Tongue (tissue), 2 donors: Measurements from ENCODE around the gene FBXL16. TPM values are rescaled to one million over a fixed set of nuclear protein-coding genes. Genes with fewer than 3 reads are reported as not detected.
"Not testable (repeated sequence)": the region's sequence is repeated elsewhere in the genome, so short reads cannot be mapped to it uniquely, and the experiment has no call there.

Experiments
- DNase-seq: peaks from one replicate; pipeline ENCODE4 v3.0.0-alpha.2; 2015
- total RNA-seq: library from RNA; depleted of rRNA; stranded (reverse); fragments of >200 nt; gene quantifications from one replicate; pipeline ENCODE4 v1.2.3, GENCODE V29; 2014

FBXL16 gene
- total RNA-seq, 1 donor from 2014 or later, result 1.3 TPM

DNA sequence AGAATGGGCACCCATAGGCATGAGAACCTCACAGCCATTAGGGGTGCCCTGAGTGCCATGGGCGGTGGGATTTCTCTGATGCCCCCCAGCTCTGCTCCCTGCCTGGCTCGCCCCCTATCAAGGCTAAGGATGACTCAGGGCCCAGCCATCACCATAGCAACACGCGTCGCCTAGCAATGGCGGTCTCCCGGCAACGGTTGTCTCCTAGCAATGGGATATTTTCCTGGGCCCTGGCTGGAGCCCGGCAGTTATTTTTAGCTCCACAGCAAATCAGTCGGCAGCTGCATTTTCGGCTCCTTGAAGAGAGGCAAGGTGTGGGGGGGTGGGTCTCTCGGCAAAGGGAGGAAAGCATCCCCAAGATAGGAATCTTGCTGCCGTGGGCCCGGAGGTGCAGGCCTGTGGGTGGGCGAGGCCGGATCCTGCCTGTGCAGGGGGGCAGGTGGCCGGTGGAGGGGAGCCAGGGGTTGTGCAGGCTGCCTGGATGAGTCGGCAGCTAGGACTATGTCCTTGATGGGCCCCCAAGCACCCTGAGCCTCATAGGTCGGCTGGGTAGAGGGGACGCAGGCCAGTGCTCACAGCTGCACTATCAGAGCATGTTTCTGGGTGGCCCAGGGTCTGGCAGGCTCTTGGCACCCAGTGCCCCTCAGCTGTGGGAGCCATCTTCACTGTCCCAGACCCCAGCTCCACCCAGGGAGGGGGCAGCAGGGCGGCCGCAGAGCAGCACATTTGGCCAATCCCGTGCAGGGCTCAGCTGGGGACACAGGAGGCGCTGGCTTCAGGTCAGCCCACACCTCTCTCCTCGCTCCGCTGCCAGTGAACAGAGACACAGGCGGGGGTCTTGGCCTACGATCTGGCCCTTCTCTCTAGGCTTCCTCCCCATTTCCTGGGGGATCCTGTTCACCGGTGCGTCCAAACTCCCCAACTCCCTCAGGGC is 4.2 kb upstream of the FBXL16 start:
- peak; percentile 86 for DNase-seq

DNA sequence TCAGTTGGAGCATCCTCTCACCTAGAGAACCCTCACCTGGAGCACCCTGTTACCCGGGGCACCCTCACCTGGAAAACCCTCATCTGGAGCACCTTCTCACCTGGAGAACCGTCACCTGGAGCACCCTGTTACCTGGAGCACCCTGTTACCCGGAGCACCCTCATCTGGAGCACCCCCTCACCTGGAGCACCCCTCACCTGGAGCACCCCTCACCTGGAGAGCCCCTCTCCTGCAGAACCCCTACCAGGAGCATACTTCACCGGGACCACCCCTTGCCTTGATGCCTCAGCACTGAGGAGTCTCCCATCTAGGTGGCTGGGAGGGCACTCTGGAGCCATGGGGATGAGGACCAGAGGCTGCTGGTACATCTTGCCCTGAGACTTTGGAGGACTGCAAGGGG is 3.4 kb upstream of the FBXL16 start:
- DNase-seq, result no peak

DNA sequence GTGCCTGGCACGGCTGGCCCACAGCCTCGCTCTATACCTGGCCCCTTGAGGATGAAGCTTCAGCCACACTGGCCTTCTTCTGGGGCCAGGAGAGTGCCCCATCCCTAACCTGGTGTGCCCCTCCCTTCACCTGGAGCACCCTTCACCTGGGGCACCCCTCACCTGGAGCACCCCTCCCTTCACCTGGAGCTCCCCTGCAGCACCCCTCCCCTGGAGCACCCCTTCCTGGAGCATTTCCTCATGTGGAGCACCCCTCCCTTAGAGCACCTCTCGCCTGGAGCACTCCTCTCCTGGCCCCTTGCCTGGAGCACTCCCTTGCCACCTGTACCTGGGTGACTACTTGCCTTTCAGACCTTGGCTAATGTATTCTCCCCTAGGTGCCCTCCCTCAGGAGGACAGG is 2.4 kb upstream of the FBXL16 start:
- no peak for DNase-seq

DNA sequence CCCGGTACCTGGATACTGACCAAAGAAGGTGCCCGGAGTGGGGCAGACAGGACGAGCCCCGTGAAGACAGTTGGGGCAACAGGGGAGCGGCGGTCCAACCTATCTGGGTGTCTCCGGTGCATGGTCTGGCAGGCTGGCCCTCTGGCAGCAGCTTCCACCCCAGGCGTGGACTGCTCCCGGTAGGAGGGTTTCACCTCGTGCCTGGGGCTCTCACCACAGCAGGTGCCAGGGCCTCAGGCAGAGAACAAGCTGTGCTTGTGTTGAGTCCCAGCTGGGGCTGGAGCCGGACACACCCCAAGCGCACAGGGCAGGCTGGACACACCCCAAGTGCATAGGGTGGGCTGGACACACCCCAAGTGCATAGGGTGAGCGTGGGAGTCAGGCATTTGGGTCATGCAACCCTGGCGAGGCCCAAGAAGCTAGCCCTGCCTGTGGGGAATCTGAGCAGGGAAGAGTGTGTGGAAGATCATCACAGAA is 1.5 kb upstream of the FBXL16 start:
- DNase-seq, result no peak

DNA sequence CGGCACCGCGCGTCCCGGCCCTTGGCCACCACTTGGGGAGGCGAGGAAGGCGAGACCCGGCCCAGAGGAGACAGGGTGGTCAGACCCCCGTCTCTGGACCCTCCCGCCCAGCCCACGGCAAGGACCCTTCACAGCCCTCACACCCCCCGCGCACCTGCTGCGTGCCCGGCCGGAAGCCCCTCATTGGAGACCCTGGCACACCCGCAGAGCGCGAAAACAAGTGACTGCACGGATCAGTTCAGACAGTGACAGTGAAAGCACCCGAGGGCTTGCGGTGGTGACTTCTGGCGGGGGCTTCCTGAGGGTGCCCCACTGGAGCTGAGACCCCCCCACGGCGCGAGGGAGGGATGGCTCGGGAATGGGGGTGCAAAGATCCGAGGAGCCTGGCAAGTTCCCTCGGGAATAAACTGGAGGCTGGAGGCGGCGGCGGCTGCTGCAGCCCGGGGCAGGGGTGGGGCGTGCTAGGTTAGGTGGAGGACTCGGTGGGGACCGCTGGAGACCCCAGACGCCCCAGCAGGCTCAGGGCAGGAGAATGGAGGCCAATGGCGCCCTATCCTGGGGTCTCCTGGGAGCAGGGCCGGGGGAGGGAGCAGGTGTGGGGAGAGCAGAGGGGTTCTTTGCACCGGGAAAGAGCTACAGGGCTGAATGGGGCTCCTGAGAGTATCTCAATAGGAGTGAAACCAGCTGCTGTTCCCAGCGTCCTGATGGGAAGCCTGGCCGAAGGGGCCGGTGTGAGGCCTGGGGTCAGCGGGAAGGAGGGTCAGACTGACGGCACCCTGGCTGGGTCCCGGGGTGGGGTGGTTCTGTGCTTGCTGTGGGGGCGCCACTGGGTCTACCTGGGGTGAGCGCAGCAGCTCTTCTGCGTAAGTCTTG is 824 bp upstream of the FBXL16 start:
- DNase-seq, result no peak

DNA sequence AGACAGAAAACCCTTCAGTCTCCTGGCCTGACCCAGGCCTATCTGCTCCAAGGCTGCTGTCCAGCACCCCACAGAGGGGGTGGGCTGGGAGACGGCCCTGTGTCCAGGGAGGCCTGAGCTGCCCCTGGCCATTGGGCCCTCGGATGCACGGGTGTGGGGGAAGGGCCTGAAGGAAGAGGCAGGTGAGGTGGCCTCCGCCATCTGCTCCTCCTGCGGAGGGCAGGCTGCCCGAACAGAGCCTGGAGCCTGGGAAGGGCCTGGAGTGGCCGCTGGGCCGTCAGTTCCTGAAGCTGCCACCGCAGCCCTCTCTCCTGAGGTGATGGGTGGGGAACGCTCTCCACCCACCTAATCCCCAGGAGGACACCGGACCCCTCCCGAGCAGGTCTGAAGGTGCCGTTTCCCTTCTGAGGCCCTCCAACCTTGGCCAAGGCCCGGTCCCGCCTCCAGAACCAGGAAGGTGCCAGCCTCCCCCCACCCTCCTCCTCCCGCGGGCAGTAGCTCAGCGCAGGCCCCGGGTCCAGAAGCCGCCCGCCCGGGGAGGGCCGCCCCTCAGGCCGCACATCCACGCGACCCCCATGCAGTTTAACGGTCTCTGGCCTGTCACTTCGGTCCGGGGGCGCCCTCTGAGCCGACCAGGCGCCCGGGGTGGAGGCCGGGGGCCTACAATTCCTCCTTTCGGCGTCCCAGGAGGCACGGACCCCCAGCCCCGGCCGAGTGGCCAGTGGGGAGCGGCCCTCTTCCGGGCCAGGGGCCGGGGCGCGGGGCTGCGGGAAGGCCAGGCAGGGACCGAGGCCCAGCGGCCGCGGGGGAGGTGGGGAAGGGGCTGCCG is 835 bp downstream of the FBXL16 start:
- DNase-seq, result no peak

DNA sequence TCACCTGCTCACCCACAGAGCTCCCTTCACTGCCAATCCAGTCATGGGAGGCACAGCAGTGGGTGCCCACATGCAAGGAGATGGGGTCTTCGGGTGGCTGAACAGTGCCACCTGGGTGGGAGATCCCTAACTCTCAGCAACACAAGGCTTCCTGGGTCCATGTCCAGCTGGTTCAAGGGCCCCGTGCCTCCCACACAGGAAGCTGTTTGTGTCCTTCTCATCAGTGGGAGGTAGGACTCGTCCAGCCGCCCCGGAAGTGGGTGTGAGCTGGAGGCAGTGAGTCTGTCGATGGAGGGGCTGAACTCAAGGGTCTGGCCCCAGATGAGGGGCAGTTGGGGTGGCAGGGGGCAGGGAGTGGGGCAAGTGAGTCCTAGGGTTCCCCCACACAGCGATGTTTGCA is 1.6 kb downstream of the FBXL16 start:
- DNase-seq, result no peak

DNA sequence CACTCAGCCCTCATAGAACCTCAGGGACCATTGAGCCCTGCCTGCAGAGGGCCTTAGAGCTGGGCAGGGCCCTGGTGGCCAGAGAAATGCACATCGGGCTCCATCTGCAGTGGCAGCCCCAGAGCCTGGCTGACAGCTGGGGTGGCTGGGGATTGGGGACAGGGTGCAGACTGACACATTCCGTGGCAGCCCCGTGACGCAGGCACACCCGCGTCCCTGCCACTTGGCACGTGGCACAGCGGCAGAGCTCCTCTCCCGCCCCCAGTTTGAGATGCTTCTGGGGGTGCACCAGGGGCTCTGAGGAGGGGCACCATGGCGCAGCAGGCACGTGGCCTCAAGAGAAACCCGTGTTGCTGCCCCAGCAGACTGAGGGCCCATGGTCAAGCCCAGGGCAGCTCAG is 2.2 kb downstream of the FBXL16 start:
- no peak for DNase-seq

DNA sequence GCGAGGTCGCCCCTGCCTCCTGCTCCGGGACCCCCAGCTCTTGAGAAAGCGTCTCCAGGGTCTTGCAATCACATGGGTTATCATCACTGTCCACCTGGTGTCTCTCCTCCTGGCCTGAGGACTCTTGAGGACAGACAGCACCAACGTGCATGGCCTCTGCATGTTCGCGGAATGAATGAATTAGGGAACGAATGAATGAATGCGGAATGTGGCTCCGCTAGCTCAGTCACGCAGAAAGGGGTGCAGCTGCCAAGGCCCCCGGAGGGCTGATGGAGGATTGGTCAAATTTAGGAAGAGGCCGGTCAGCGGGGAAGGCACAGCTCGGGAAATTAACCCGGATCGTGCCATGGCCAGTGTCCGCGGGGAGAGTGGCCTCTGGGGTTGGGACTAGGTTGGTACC is 3.3 kb downstream of the FBXL16 start:
- DNase-seq, result no peak

DNA sequence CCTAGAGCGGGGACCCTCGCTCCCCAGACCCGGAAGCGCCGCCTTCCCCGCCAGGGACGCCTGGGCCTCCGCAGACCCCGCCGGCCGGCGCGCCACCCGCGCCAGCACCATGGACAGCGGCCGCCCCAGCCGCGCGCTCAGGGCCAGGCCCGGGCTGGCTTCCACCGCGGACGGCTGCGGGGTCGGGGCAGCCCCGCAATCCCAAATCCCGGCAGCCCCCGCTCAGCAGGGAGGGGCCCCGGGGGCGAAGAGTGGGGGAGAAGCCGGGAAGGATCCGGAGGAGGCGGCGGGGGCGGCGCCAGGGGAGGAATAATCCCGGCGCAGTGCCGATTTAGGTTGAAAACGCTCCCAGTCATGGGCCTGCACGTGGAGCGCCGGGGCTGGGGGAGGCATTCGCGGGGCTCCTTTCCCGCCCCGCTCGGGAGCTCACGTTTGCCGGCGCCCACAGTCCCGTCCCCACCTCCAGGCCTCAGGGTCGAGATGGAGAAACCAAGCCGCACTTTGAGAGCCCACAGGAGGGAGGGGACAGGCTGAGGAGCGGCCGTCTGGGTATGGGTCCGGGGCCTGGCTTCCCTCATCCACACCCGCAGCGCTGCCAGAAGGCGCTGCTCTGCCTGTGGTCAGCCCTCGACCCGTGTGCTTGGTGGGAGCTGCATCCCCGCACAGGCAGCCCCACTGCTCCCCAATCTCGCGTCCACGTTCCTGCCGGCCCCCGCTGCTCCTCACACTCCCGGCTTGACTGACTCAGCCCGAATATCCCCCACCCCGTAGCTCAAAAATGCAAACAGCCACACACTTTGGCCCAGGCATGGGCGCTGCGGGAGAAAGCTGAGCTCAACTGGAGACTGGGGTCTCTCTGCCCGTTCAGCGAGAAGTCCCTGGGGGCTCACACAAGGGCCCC is 4.7 kb downstream of the FBXL16 start:
- DNase-seq, result peak; percentile 65

DNA sequence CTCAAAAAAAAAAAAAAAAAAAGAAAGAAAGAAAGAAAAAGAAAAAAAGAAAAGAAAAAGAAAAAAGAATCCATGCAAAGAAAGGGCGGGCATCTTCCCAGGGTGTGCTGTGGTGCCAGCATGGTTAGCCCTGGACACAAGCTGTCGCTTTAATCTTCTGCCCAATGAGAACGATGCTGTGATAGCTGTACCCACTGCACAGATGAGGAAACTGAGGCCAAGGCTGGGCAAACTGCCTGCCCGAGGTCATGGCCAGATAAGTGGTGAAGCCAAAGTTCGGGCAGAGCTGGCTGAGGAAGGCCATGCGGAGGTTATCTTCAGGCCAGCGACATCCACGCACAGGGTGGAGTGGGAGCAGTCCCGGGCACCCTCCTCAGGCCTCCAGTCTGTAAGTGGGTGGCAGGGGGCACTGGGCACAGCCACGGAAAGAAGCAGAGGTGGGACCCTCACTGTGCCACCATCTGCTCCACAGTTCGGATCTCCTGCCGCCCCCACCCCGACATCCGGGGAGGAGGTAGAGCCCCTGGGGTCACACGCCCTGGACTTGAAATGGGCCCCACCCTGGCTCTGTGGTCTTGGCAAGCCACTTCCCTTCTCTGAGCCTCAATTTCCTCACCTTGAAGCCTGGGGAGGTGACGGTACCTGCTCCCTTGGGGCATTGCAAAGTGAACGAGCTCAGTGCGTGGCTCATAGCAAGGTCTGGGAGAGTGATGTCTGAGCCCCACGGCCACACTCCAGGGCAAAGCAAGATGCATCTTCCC is 6.5 kb downstream of the FBXL16 start:
- DNase-seq, result no peak

DNA sequence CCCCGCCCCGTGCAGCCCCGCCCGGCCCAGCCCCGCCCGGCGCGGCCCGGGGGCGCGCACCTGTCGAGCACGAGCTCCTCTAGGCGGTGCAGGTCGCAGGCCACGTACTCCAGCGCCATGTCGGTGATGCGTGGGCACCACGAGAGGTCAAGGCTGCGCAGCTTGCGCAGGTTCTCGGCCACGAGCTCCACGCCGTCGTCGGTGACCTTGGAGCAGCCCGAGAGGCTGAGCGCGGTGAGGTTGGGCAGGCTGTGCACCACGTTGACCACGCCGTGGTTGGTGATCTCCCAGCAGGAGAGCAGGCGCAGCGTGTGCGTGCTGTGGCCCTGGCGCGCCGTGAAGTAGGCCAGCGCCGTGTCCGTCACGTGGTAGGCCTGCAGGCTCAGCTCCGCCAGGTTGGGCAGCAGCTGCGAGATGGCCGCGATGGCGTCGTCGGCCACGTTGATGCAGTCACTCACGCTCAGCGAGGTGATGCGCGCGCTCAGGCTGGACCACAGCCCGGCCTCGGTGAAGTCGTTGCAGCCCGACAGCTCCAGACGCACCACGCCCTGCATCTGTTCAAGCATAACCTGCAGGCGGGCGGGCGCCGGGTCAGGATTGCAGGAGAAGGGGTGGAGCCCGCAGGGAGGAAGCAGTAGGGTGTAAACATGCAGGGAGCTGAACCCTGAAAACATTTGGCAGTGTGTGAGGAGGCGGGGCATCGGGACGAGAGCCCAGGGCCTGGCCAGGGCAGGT is 10.1 kb downstream of the FBXL16 start:
- peak; percentile 52 for DNase-seq

DNA sequence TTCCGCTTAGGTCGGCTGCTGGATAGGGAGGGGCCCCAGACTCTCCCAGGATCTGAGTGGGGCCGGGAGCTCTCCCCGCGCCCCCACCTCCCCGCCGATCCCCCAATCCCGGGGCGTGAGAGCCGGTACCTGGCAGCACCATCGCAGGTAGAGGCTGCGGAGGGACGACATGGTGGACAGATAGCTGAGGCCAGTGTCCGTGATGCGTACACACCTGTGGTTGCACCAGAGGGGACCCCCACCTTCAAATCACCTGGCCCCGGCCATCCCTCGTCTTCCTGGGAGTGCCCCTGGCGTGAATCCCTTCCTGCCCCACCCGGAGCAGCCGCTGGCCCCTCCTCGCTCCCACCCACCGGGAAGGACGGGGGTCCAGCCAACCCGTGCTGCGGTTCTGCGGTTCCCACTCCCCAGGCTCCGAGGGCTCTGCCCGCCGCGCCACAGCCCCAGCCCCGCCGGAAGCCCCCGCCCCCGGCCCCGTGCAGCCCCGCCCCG is 10.7 kb downstream of the FBXL16 start:
- no peak for DNase-seq

DNA sequence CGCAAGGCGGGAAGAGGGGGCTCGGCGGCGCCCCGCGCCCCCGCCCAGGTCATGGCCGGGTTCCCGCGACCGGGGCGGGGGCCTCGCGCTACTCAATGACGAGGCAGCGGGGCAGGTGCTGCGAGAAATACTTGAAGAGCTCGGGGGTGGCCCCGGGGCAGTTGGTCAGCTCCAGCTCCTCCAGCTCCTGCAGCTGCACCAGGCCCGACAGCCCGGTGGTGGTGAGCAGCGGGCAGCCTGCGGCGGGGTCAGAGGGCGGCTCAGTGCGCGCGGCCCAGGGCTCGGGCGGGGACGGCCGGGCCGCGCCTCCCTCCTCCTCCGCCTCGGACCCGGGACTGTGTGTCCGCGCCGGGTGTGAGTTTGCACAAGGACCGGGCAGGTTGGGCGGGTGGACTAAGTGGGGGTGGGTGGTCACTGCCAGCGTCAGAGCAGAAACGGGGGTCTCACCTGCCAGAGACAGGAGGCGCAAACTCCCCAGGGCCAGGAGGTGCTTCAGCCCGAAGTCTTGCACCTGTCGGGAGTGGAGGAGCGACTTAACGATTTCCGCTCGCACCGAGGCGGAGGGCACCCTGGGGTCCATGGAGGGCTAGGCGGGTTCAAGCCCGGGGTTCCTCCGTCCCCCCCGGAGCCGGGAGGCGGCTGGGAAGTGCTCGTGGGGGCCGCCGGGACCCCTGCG is 11.3 kb downstream of the FBXL16 start:
- DNase-seq, result no peak

DNA sequence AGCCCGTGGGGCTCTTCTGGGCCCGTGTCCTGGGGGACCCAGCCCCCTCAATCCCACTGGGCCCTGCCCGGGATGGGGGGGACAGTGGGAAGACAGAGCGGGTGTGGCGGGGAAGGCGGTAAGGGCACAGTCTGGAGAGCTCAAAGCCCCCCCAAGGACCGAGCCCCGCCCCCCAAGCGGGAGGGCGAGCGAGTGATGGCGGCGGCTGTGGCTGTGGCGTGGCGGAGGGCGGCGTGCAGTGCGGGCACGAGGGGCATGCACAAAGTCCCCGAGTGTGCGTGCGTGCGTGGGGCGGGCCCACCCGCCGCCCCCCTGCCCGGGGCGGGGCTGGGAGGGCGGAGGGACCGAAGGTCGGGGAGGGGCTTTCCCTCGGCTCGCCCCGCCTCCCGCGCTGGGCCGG is 11.8 kb downstream of the FBXL16 start:
- no peak for DNase-seq

DNA sequence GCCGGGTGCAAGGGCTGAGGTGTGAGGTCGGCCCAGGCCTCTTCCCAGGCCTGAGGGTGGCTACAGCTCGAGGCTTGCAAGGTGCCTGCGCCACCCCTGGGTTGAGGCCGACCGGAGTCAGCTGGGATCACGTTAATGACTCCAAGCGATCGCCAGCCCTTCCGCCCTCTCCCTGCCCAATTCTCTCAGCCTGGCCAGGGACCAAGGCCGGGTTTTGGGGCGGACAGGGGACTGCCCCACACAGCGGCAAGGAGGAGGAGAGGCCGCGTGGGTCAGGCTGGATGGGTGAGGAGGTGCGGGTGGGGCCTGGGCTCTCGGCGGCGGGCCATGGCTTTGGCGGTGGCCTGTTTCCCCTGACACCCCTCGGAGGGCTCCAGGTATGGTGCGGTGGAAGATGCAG is 12.2 kb downstream of the FBXL16 start:
- no peak for DNase-seq

DNA sequence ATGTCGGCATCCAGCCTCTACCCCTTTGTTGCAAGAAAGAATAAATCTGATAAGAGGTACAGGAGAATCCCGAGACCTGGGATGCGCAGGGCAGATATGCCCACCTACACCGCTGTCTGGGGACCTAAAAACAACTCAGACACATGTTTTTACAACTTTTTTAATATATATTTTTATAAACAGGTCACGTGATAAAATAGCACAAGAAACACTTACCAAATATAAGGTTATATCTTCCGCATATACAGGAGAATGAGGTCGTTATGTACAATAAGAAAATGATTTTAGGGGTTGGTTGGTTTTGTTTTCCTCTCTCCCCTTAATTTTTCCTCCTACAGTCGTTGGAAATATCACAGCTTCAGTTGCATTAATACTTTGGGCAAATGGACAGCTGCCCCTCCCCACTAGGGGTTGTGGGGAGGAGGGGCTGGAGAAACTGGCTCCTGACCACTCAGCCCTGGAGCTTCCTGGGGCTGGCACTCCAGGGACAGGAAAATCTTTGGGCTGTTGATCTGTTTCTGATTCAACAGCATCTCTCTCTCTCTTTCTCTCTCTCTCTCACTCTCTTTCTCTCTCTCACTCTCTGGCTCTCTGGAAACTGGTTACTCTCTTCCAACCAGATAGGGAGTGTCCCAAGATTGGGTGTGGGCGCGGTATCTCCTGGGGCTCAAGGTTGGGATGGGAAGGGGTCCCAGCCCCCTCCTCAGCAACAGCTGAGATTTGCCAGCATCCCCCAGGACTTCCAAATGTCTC is 13.1 kb downstream of the FBXL16 start:
- DNase-seq, result no peak

DNA sequence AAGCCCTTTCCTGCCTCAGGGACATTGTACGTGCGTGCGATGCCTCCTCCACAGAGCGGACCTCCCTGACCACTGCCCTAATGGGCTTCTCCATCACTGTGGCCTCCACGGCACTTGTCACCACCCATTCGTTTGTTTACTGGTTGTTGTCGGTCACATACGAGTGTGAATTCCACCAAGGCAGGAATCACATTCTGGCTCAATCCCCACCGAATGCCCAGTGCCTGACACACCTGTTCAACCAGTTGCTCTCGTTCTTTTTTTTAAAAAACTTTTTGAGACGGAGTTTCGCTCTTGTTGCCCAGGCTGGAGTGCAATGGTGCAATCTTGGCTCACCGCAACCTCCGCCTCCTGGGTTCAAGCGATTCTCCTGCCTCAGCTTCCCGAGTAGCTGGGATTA is 14.4 kb downstream of the FBXL16 start:
- not testable (repeated sequence) for DNase-seq
